Panc1 (cell line): ENCODE results near the gene MRGPRF. TPM values are rescaled to one million over a fixed set of nuclear protein-coding genes. Genes with fewer than 3 reads are reported as not detected.

Experiments used
- ATAC-seq: fragments of 200-7000 bp; cut with Tn5 transposase; 2 replicates; pipeline ENCODE4 v1.9.1; 2020; ENCODE audit warnings: mild to moderate bottlenecking, moderate library complexity
- BruUV-seq: library from RNA; stranded (reverse); fragments of 400-500 nt; replicated peaks from 2 replicates; lab custom pipeline; 2021; lab: Mats Ljungman, UMichigan
- CTCF ChIA-PET: fragments of 300-600 bp; sonication (Branson Sonifier 250); formaldehyde crosslinking; loops from one replicate; lab custom pipeline; 2022; ENCODE audit warnings: antibody characterized with exemption; lab: Charles Lee
- POLR2A ChIA-PET: fragments of 300-600 bp; sonication (Branson Sonifier 250); formaldehyde crosslinking; loops from one replicate; lab custom pipeline; 2022; ENCODE audit warnings: antibody characterized with exemption; lab: Charles Lee
- DNase-seq: peaks from one replicate; pipeline ENCODE4 v3.0.0-alpha.2; 2010; ENCODE audit warnings: low read depth, low spot score
- H3K27ac ChIP-seq: 2 replicates; pipeline ENCODE4 v1.5.1; 2011; ENCODE audit warnings: mild to moderate bottlenecking, low read length, inconsistent platforms
- H3K27me3 ChIP-seq: fragments of 200-500 bp; sonication (Bioruptor generic); 2 replicates; pipeline ENCODE4 v1.6.0; 2014; ENCODE audit warnings: low read length, inconsistent platforms; ENCODE audit not compliant: control insufficient read depth, insufficient read depth
- H3K36me3 ChIP-seq: fragments of 200-500 bp; sonication (Bioruptor generic); 2 replicates; pipeline ENCODE4 v1.5.1; 2014; ENCODE audit warnings: inconsistent platforms, mild to moderate bottlenecking, low read length, moderate library complexity; ENCODE audit not compliant: control insufficient read depth, insufficient read depth
- H3K4me1 ChIP-seq: 2 replicates; pipeline ENCODE4 v1.5.1; 2011; ENCODE audit warnings: inconsistent platforms, mild to moderate bottlenecking, low read length, moderate library complexity; ENCODE audit not compliant: control insufficient read depth, insufficient read depth
- H3K4me3 ChIP-seq, 2 experiments: 2 replicates each; pipeline ENCODE4 v1.5.1; 2011 to 2012; ENCODE audit warnings: low read depth in 2 of 2, low read length in 2 of 2, mild to moderate bottlenecking in 2 of 2, inconsistent platforms in 1 of 2, moderate library complexity in 1 of 2
- H3K9me3 ChIP-seq: fragments of 200-500 bp; sonication (Bioruptor generic); 2 replicates; pipeline ENCODE4 v1.5.1; 2014; ENCODE audit warnings: low read depth, mild to moderate bottlenecking, inconsistent platforms, low read length, moderate library complexity; ENCODE audit not compliant: control insufficient read depth, insufficient read depth
- CTCF ChIP-seq: fragments of 450-650 bp; IDR thresholded peaks from 2 replicates; pipeline ENCODE4 v1.5.1; 2017; ENCODE audit warnings: mild to moderate bottlenecking
- POLR2AphosphoS5 ChIP-seq: IDR thresholded peaks from 2 replicates; pipeline ENCODE4 v1.6.1; 2012; ENCODE audit warnings: mild to moderate bottlenecking, low read depth, low read length, moderate library complexity
- REST ChIP-seq, 2 experiments: IDR thresholded peaks; 2 replicates each; pipeline ENCODE4 v1.6.1; 2011 to 2012; ENCODE audit warnings: low read depth in 2 of 2, control low read depth in 1 of 2, low read length in 1 of 2, mild to moderate bottlenecking in 1 of 2, moderate library complexity in 1 of 2; ENCODE audit not compliant: insufficient read depth in 1 of 2
- SIN3A ChIP-seq: IDR thresholded peaks from 2 replicates; pipeline ENCODE4 v1.6.1; 2012; ENCODE audit warnings: low read depth, mild to moderate bottlenecking, low read length, moderate library complexity, borderline replicate concordance; ENCODE audit not compliant: insufficient read depth
- TCF7L2 ChIP-seq: IDR thresholded peaks from 2 replicates; pipeline ENCODE4 v1.6.1; 2011; ENCODE audit warnings: mild to moderate bottlenecking, low read depth, low read length, inconsistent platforms
- in situ Hi-C: cut with HindIII; loops from 2 replicates; pipeline ENCODE4 v1.10.0; 2016; ENCODE audit warnings: low sequenced_read_pairs, low pct_unique_long_range_greater_than_20kb
- intact Hi-C: fragments of 100-400 bp; cut with micrococcal nuclease; formaldehyde crosslinking; loops from one replicate; pipeline ENCODE4 v1.10.0; 2022; ENCODE audit not compliant: unreplicated experiment
- total RNA-seq: library from RNA; stranded (reverse); gene quantifications from one replicate; pipeline ENCODE4 v1.2.1, GENCODE V29; 2021; ENCODE audit not compliant: unreplicated experiment

MRGPRF gene
- total RNA-seq, 1 experiment from 2014 or later: 0.36 TPM

- Histone ChIP-seq H3K4me1 (no peaks in the 10 kb centered on the region), H3K27me3 (peaks cover 2% of the 10 kb centered on the region; the same call in 1 of the 2 replicates), H3K9me3 (no peaks in the 10 kb centered on the region), H3K4me3 (no peak overlapping the region), H3K27ac (no peak overlapping the region), H3K36me3 (no peaks in the 10 kb centered on the region)
- ATAC-seq (no peak), DNase-seq (no peak)
- no peak for TF ChIP-seq POLR2AphosphoS5
- ChIA-PET POLR2A (no interaction called here), CTCF (no interaction called here)
- in situ Hi-C loops (no loop called here), intact Hi-C loops (no loop called here)
- no TSS peak for BruUV-seq
Observed at GRCh38 chr11:69034123-69034867, 21.2 kb upstream of the MRGPRF start.

- H3K4me1 ChIP-seq: no peaks in the 10 kb centered on the region
- no peaks in the 10 kb centered on the region for H3K9me3 ChIP-seq
- no peak overlapping the region for H3K4me3 ChIP-seq
- H3K36me3 ChIP-seq: no peaks in the 10 kb centered on the region
- H3K27ac ChIP-seq: no peak overlapping the region
- POLR2A ChIA-PET: interaction anchor here (0.5 kb wide), 1 partner anchor 13 kb away, joined by 4 read pairs; no protein-coding TSS in a partner anchor
- intact Hi-C loops (no loop called here), in situ Hi-C loops (no loop called here)
- DNase-seq (no peak), ATAC-seq (no peak)
- TF ChIP-seq POLR2AphosphoS5 (no peak), TCF7L2 (no peak), REST (IDR thresholded peaks at IDR 0.05; ENCODE audit: insufficient read depth in 1 of 2, low read depth in 2 of 2, low read length in 1 of 2) (no peak), SIN3A (no peak), CTCF (no peak)
- peaks cover 2% of the 10 kb centered on the region; the same call in 1 of the 2 replicates for H3K27me3 ChIP-seq
- BruUV-seq: no TSS peak
- CTCF ChIA-PET: no interaction called here
Observed at GRCh38 chr11:69033431-69033830, 20.4 kb upstream of the MRGPRF start.

- Histone ChIP-seq H3K27ac (no peak overlapping the region), H3K9me3 (no peaks in the 10 kb centered on the region), H3K4me1 (no peaks in the 10 kb centered on the region), H3K27me3 (peaks cover 2% of the 10 kb centered on the region; the same call in 1 of the 2 replicates), H3K36me3 (no peaks in the 10 kb centered on the region), H3K4me3 (no peak overlapping the region)
- intact Hi-C loops (no loop called here), in situ Hi-C loops (no loop called here)
- no peak for TF ChIP-seq CTCF
- TF ChIP-seq TCF7L2: no peak
- no peak for TF ChIP-seq POLR2AphosphoS5
- no peak for TF ChIP-seq REST (IDR thresholded peaks at IDR 0.05; ENCODE audit: insufficient read depth in 1 of 2, low read depth in 2 of 2, low read length in 1 of 2)
- POLR2A ChIA-PET: no interaction called here
- no peak for DNase-seq
- ATAC-seq: no peak
- CTCF ChIA-PET: interaction anchor here (0.7 kb wide), 1 partner anchor 12 kb away, joined by 3 read pairs; no protein-coding TSS in a partner anchor
- BruUV-seq: no TSS peak
Observed at GRCh38 chr11:69032833-69033232, 19.8 kb upstream of the MRGPRF start.
